LNCaP clone FGC (cell line): ENCODE results near the gene GRK6.

Experiments
- DNase-seq: peaks from one replicate; pipeline ENCODE4 v3.0.0-alpha.2; 2011; ENCODE audit warnings: low read depth
- H3K4me3 ChIP-seq: 2 replicates; pipeline ENCODE4 v1.5.1; 2011; ENCODE audit warnings: mild to moderate bottlenecking, low read depth, low read length, control low read depth
- CTCF ChIP-seq: IDR thresholded peaks from 2 replicates; pipeline ENCODE4 v1.5.1; 2012; ENCODE audit warnings: mild to moderate bottlenecking; ENCODE audit not compliant: control insufficient read depth, insufficient read depth; ENCODE audit errors: extremely low read depth

The GRK6 gene

GRCh38 chr5:177384134-177384533, 42.3 kb upstream of the GRK6 start, which contains the start of gene SLC34A1:
SLC34A1 (plus strand) TSS chr5:177384434; CDS start chr5:177385742, 1,308 bp downstream.
- no peak for TF ChIP-seq CTCF
- DNase-seq, result no peak
- no peak within 1 kb of the TSS for H3K4me3 ChIP-seq

GRCh38 chr5:177385720-177386119, 40.8 kb upstream of the GRK6 start:
- no peak for DNase-seq
- H3K4me3 ChIP-seq, result no peak overlapping the region
- no peak for TF ChIP-seq CTCF

DNA sequence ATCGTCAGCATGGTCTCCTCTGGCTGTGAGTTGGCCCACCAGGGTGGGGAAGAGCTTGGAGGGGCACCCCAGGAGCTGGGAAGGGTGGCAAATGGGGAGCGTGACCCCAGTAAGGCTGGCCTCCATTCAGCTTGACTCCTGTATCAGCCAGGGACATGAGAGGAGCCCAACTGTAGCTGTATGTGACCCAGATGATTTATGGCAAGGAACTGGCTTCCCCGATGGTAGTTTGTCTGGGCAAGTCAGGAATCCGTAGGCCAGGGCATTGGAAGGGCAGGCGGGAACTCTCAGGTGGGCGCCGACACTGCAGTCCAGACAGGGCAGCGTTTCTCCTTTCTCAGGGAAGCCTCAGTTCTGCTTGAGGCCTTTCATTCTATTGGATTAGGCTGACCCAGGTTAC, 39.9 kb upstream of the GRK6 start:
- no peak for TF ChIP-seq CTCF
- DNase-seq, result no peak
- no peak overlapping the region for H3K4me3 ChIP-seq

DNA sequence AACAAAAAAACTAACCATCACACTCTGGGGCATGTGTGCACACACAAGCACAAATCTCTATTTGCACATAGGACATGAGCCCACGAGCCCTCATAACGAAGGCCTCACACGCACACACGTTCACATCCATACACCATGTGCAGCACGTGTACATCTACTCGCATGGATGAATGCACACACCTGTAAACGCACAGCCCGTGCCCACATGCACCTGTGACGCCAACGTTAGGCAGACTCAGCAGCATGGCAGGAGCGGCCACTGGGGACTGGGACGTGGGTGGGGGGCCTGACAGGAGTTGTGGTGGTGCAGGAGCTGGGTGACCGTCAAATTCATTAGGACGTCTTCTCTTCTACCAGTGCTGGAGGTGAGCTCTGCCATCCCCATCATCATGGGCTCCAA, 39.1 kb upstream of the GRK6 start:
- no peak overlapping the region for H3K4me3 ChIP-seq
- TF ChIP-seq CTCF, result no peak

GRCh38 chr5:177388521-177389052, 37.9 kb upstream of the GRK6 start:
- TF ChIP-seq CTCF, result no peak
- DNase-seq, result no peak
- H3K4me3 ChIP-seq, result no peak overlapping the region

More for the DNA sequence above, 39.1 kb upstream of the GRK6 start:
- no peak for DNase-seq

DNA sequence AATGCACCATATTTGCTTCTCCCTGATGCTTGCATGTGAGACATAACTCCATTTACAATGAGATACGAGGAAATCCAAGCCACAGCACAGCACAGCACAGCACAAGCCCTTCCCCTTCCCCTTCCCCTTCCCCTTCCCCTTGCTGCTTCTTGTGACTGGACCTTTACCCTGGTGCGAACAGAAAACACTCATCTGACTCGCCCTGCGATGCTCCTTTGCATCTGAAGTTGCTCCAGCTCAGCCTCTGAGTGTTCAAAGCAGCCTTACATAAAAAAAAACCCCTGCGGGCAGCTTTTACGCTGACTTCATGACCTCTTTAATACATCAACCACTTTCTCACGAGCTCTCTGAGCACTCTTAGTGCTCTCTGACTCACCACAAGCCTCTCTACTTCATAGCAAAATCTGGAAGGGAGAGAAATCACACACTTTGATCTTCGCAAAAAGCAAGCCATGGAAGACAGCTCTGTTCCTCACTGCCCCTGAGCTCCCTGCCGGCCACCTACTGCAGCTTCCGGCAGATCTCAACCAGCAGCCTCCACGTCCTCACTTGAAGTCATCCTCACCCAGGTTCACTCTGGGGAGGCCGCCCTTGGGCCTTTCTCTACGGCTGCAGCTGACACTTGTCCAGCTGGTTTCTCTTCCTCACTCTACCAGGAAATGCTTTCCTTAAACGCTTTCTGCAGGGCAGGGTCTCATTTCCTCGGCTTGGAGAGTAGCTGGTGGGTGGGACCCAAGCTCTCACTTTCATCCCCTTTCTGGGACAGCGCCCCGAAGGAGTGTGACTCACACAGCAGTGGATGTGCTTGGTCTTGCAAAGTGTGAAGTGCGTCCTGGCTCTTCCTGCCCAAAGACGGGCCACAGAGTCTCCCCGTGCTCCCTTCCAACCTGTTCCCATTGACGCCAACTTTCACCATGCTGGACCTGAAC, 37.0 kb upstream of the GRK6 start:
- no peak overlapping the region for H3K4me3 ChIP-seq
- TF ChIP-seq CTCF, result no peak
- no peak for DNase-seq
